8988T (cell line): Measurements from ENCODE around the gene CNTN5.

Source experiments
- DNase-seq: peaks from one replicate; pipeline ENCODE4 v3.0.0; 2011

The CNTN5 gene

DNA sequence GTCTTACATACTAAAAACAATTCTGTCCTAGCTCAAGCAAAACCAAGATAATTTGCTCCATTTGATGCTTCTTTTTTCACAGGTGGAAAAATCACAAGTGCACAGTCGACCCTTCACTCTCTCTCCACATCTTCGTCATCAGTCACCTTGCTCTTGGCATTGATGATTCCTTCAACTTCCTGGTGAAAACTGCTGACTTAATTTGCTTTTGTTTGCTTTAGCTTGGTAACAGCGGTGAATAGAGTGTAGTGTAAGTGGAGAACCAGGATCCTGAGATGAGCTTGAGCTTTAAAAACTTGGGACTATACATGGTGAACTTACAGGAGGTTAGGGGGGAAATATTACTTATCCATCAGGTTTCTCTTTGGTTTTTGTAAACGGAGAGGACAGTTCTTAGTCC lies 1335.3 kb downstream of the CNTN5 start:
- no peak for DNase-seq

DNA sequence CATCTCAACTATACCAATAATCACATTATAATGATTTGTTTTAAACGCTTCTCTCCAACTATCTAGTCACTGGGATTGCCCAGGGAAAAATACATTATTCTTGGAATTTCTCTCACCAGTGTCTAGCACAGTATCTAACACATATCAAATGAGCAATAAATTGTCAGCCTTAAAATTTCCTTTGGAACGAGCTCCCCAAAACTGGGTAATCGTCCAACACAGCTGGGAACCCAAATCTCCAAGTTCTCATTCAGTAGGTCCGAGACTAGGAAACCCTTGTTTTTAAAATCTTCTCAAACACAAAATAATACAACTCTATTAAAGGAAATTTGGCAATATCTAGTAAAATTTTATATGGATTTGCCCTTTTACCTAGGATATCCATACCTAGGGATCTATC lies 1338.5 kb downstream of the CNTN5 start:
- DNase-seq, result no peak

DNA sequence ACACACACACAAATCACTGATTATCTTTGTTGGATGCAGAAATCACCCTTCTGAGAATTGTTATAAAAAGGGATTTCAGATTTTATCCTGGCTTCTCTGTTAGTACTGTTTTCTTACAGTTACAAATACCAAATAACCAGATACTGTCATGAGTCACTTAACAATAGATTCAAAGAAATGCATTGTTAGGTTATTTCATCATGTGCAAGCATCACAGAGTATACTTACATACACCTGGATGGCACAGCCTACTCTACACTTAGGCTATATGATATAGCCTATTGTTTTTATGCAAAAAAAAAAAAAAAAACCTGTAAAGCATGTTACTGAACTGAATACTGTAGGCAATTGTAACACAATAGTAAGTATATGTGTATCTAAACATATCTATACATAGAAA lies 1347.1 kb downstream of the CNTN5 start:
- DNase-seq, result no peak

DNA sequence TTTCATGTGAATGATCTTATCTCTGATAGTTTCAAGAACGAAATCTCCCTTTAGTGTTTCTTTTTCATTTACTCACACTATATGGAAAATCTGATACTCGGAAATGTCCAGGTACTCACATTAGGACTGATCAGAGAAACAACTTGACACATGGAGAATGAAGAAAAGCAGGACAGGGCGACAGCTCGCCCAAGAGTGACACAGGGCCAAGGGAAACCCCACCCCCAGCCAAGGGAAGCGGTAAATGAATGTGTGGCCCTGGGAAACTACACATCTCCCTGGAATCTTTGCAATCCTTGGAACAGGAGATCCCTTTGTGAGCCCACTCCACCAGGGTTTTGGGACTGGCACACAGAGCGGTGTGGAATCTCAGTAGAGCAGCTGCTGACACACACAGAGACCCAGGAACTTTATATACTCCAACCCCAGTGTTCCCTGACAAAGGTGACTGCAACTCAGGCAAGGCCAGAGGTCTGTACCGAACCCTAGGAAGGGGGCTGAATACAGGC lies 1362.7 kb downstream of the CNTN5 start:
- DNase-seq, result no peak

DNA sequence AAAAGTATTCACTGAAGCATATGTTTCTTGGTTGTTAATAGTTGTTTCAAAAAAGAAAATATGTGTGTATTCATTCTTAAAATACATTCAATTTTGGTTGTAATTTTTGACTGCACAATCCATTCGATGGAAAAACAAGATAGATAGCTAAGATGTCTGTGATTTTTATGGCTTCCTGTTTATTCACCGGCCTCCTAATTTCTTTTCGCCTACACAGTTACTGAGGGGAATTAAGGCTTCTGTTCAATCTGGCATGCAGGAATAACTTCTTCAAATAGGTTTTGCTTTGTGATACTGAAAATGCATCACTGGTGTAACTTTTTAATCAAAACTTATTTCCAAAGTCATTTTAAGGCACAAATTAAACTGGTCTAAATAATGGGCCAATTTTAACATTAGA lies 1375.5 kb downstream of the CNTN5 start:
- no peak for DNase-seq

DNA sequence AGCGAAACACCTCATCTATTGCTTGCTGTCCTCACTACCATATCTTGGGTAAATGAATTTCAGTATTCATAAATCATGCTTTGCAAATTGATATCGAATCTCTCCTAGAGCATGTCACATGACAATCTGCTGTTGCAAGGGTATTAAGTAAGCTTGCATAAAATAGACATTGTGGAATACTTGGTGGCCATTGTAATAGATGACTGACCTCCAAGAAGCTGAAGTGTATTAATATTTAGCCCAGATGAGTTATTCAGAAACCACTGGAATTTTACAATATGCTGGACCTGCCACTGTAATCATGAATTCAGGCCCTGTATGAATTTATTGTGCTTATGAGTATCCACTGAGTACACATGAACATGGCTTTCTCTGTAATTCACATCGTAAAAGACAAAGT lies 1376.7 kb downstream of the CNTN5 start:
- no peak for DNase-seq

DNA sequence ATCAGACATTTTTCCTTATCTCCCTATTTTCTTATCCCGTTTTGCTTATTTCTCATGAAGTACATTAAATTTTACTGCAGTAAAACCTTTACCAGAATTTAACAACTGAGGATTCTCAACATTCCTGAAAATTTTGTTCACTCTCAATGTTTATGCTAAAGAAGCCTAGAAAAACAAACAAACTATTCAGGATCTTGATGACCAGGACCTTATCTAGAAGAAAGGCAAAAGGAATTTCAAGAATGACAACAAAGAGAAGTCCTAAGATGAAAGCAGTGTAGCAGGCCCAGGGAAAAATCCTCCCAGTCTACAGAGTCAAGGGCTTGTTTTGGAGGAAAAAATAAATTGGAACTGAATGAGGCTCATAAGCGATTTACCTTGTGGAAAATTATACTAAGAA lies 1383.1 kb downstream of the CNTN5 start:
- no peak for DNase-seq

DNA sequence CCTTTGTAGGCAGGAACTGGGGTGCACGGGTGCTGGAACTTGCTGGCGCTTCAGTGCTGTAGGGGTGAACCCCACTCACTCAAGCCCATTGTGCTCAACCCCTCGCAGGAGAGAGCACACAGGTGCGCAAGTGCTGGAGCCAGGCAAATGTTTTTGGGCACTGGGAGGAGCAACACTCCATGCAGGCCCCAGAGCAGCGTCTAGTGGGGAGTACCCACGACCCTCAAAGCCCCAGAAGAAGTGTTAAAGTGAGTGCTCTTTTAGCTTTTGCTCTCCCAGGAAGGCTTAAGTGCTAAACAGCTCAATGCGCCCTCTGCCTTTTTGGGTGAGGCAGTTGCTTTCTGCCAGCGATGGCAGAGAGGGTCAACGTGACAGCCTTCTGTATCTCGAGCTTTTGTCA lies 1384.2 kb downstream of the CNTN5 start:
- no peak for DNase-seq
